COLO829 (cell line): Measurements from ENCODE around the gene USP47.

Source experiments
- DNase-seq: peaks from one replicate; pipeline ENCODE4 v3.0.0; 2012; ENCODE audit warnings: low spot score

The USP47 gene

GRCh38 chr11:12001186-12001585 lies 159.4 kb downstream of the USP47 start:
- no peak for DNase-seq

- no peak for DNase-seq
Measured at GRCh38 chr11:12003336-12003735, 161.6 kb downstream of the USP47 start.

DNA sequence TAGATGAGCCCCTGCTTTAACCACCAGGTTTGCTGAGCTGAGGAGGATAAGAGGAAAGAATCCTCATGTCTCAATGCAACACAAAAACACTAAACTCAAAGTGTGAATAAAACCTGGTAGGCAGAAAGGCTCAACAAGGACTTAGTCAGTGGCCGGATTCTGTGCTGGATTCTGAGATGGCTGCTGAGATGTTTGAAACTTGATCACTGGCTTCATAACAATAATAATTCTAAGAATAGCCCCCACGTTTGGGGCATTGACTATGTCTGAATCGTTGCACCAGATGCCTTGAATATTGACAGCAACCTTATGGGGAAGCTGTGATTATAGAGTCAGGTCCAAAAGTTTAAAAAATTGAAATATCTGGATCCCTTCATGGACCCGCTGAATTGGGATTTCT lies 162.0 kb downstream of the USP47 start:
- DNase-seq, result no peak

DNA sequence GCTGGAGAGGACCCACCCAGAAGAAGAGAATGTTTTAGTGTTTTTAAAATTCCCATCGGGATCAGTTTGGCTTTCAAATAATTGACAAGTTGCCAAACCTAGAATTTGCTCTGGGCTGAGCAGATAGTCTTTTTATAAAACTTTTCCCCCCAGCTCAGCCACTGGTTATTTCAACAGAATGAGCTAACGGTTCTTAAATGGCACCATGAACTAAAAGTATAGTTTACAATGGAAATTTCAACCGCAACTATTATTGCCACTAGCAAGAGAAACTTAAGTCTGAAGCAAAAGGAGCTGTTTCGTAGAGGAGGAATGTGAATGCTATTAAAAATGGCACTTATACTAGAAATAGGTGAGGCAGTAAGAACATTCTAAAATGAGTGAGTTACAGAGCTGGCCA lies 163.3 kb downstream of the USP47 start:
- DNase-seq, result no peak

DNA sequence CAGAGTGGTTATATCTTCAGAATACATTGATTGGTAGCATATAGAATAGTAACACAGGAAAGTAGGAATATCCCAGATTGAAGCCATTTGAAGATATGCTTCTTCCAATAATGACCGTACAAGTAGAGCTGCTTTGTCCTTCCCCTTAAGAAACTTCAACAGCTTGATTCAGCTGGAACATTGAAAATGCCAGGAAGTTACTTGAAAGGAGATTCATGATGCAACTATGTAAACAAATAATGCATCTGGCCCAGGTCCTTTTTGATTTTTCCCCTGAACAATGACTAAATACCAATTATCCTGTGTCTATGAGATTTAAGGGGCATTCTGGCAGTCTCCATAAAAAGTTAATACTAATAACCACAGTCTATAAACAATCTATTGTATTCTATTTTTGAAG lies 163.7 kb downstream of the USP47 start:
- no peak for DNase-seq

GRCh38 chr11:12006552-12007229 lies 164.9 kb downstream of the USP47 start:
- DNase-seq, result no peak

- no peak for DNase-seq
Measured at GRCh38 chr11:12007230-12007593, 165.4 kb downstream of the USP47 start.

DNA sequence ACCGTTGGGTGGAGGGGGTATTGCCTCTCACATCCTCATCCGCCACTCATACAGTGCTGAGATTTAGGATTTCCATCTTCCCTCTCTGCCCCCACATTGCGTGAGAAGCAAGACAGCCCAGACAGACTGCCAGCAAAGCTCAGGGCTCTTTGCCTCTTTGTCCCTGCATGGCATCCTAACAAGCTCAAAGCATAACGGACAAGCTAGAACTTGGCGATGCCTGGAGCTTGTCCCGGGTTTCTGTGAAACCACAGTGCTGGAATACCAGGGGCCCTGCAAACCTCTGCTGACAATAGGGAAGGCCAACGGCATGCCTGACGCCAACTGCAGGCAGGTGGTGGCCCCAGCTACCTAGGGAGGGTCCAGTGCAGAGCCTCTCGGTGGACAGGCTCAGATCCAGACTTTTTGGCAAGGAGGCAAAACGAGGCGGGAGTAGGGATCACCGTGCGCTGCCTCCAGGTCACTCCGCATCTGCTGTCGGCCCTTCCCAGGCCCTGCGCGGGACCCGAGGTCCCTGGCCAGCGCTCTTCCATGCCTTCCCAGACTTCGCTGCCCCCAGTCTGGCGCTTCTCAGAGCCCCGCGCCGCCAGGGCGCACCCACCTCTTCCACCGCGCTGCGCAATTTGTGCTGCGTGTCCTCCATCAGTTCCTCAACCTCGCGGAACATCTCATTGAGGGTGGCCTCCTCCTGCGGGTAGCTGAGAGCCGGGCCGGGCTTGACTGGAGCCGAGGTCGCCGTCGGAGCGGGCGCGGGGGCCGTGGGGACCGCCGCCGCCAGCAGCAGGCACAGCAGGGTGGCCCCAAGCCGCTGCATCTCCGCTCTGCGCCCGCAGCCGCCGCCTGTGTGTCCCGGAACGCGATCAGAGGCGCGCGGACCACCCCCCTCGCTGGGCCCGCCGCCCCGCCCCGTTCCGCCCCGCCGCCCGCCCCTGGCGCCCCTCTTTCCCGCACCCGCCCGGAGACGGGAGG lies 166.3 kb downstream of the USP47 start, which contains the start of gene DKK3:
TSS of gene DKK3 (minus strand) at position 858 of the 969 bp plus-strand sequence. CDS start at position 814, 44 bp downstream.
- no peak for DNase-seq
